ENCODE results near the gene RCBTB2. TPM values are rescaled to one million over a fixed set of nuclear protein-coding genes. Genes with fewer than 3 reads are reported as not detected.

Gene RCBTB2
- total and polyA plus RNA-seq, 9 of the 15 experiments (the other 6 are each of a cell fraction or from before 2014, with no cell fraction given) = 0.91 to 3.3 (median 1.5) TPM

DNA sequence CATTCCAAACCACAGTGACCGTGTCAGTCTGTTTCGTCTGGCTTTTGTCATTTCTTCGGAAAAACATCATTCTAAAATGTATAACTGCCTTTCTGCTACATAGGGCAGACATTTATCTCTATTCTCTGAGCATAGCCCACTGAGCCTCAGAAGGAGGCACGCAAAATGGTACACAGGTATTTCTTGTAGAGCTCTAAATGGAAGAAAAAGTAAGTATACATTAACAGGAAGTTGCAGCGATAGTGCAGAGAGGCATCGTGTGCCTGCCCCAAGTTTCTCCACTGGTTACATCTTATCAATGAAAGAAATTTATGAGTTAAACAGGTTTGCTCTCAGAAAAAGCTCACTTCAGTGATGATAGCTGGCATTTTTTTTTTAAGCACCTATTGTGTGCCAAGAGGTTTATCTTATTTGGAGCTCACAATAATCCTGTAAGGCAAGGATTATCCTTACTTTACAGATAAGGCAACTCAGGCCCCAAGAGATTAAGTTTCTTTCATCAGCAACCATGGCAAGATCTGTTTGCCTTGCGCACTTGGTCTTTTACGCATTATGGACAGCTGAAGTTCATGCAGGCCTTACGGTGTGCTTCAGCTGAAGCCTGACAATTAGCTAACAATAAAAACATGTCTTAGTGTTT is 1.2 kb upstream of the RCBTB2 start (continued):
- TF ChIP-seq, protein P1, sequence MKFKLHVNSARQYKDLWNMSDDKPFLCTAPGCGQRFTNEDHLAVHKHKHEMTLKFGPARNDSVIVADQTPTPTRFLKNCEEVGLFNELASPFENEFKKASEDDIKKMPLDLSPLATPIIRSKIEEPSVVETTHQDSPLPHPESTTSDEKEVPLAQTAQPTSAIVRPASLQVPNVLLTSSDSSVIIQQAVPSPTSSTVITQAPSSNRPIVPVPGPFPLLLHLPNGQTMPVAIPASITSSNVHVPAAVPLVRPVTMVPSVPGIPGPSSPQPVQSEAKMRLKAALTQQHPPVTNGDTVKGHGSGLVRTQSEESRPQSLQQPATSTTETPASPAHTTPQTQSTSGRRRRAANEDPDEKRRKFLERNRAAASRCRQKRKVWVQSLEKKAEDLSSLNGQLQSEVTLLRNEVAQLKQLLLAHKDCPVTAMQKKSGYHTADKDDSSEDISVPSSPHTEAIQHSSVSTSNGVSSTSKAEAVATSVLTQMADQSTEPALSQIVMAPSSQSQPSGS (CRISPR knock-in tag; IDR thresholded peaks at IDR 0.05) = no peak
- TF ChIP-seq ZNF274 (IDR thresholded peaks at IDR 0.05; ENCODE audit: borderline replicate concordance, low read depth, low read length) = no peak
- TF ChIP-seq CCAR2 (IDR thresholded peaks at IDR 0.05; ENCODE audit: low read depth, low read length) = no peak
- 0 out of 2 replicates have a peak, but pooled peaks have one; percentile 42 for TF ChIP-seq ZNF766 (CRISPR knock-in tag; conservative IDR thresholded peaks at IDR 0.05)
- no peak for TF ChIP-seq DACH1 (IDR thresholded peaks at IDR 0.05; ENCODE audit: partially characterized antibody)
- peak; percentile 57 for TF ChIP-seq CBFA2T3 (IDR thresholded peaks at IDR 0.05)
- no peak for TF ChIP-seq GTF2A2 (tag; IDR thresholded peaks at IDR 0.05)
- TF ChIP-seq, protein P2, sequence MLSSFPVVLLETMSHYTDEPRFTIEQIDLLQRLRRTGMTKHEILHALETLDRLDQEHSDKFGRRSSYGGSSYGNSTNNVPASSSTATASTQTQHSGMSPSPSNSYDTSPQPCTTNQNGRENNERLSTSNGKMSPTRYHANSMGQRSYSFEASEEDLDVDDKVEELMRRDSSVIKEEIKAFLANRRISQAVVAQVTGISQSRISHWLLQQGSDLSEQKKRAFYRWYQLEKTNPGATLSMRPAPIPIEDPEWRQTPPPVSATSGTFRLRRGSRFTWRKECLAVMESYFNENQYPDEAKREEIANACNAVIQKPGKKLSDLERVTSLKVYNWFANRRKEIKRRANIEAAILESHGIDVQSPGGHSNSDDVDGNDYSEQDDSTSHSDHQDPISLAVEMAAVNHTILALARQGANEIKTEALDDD (IDR thresholded peaks at IDR 0.05) = 0 out of 2 replicates have a peak, but pooled peaks have one; percentile 19
- TF ChIP-seq ARID1B (IDR thresholded peaks at IDR 0.05) = peak; percentile 54
- TF ChIP-seq, protein P3, sequence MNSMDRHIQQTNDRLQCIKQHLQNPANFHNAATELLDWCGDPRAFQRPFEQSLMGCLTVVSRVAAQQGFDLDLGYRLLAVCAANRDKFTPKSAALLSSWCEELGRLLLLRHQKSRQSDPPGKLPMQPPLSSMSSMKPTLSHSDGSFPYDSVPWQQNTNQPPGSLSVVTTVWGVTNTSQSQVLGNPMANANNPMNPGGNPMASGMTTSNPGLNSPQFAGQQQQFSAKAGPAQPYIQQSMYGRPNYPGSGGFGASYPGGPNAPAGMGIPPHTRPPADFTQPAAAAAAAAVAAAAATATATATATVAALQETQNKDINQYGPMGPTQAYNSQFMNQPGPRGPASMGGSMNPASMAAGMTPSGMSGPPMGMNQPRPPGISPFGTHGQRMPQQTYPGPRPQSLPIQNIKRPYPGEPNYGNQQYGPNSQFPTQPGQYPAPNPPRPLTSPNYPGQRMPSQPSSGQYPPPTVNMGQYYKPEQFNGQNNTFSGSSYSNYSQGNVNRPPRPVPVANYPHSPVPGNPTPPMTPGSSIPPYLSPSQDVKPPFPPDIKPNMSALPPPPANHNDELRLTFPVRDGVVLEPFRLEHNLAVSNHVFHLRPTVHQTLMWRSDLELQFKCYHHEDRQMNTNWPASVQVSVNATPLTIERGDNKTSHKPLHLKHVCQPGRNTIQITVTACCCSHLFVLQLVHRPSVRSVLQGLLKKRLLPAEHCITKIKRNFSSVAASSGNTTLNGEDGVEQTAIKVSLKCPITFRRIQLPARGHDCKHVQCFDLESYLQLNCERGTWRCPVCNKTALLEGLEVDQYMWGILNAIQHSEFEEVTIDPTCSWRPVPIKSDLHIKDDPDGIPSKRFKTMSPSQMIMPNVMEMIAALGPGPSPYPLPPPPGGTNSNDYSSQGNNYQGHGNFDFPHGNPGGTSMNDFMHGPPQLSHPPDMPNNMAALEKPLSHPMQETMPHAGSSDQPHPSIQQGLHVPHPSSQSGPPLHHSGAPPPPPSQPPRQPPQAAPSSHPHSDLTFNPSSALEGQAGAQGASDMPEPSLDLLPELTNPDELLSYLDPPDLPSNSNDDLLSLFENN (IDR thresholded peaks at IDR 0.05; ENCODE audit: low read depth in 2 of 2, low read length in 2 of 2) = no peak
- no peak for TF ChIP-seq FOXP1 (CRISPR knock-in tag; IDR thresholded peaks at IDR 0.05)
- no peak for TF ChIP-seq PHF20 (IDR thresholded peaks at IDR 0.05; ENCODE audit: partially characterized antibody)
- TF ChIP-seq FIP1L1 (IDR thresholded peaks at IDR 0.05; ENCODE audit: low read depth, low read length, poor library complexity, severe bottlenecking) = no peak
- TF ChIP-seq, protein P4, sequence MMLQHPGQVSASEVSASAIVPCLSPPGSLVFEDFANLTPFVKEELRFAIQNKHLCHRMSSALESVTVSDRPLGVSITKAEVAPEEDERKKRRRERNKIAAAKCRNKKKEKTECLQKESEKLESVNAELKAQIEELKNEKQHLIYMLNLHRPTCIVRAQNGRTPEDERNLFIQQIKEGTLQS (IDR thresholded peaks at IDR 0.05) = no peak
- TF ChIP-seq, protein P4 (CRISPR knock-in tag; conservative IDR thresholded peaks at IDR 0.05) = no peak
- 0 out of 2 replicates have a peak, but pooled peaks have one; percentile 36 for TF ChIP-seq DPF2 (IDR thresholded peaks at IDR 0.05)
- no peak for TF ChIP-seq ERF (CRISPR knock-in tag; IDR thresholded peaks at IDR 0.05)
- no peak for TF ChIP-seq NFIC (IDR thresholded peaks at IDR 0.05)
- TF ChIP-seq CBX2 (IDR thresholded peaks at IDR 0.05; ENCODE audit: insufficient read depth, low read length, poor library complexity, severe bottlenecking) = no peak
